Measurements from ENCODE around the gene AFDN. TPM values are rescaled to one million over a fixed set of nuclear protein-coding genes. Genes with fewer than 3 reads are reported as not detected.

The AFDN gene
- total and polyA plus RNA-seq, 2 experiments from 2014 or later = 130 to 198 TPM

DNA sequence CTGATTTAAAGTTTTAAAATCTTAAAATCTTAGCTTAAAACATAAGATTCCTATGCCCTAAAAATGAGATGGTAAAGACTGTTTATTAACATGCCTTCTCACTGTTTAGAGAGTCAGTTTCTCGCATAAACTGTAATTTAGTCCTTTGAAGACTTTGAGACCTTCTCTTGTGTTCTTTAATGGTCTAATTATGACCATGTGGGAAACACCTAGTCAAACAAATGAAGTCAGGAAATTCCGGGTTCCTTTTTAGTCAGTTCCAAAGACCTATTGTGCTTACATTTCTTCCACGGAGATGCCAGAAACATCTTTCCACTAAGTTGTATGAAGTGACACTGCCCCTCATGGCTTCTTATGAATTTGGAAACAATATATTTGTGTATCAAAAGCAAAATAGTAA lies 106.6 kb downstream of the AFDN start:
- Histone ChIP-seq H3K79me2 (peaks cover 37% of the 10 kb centered on the region), H3K4me3 (no peak overlapping the region), H3K27ac (peak overlapping the region; percentile 83), H3K27me3 (no peaks in the 10 kb centered on the region), H2AFZ (no peak overlapping the region), H3K9me3 (ENCODE audit: low read depth) (no peaks in the 10 kb centered on the region), H3K36me3 (replicated peaks; ENCODE audit: insufficient read depth, low read depth) (no peaks in the 10 kb centered on the region), H3K4me1 (ENCODE audit: insufficient read depth) (peaks cover 28% of the 10 kb centered on the region), H3K4me2 (peak overlapping the region; percentile 53), H3K9me2 (replicated peaks; ENCODE audit: insufficient read depth) (no peaks in the 10 kb centered on the region), H4K20me1 (ENCODE audit: insufficient read depth, poor library complexity, severe bottlenecking) (no peaks in the 10 kb centered on the region)
- WGBS (ENCODE audit: low lambda C conversion rate, missing lambda C conversion rate) = 43% methylated on average over 3 of the region's 3 CpGs
- DNase-seq (ENCODE audit: low spot score) = no peak
- TF ChIP-seq, protein P1, sequence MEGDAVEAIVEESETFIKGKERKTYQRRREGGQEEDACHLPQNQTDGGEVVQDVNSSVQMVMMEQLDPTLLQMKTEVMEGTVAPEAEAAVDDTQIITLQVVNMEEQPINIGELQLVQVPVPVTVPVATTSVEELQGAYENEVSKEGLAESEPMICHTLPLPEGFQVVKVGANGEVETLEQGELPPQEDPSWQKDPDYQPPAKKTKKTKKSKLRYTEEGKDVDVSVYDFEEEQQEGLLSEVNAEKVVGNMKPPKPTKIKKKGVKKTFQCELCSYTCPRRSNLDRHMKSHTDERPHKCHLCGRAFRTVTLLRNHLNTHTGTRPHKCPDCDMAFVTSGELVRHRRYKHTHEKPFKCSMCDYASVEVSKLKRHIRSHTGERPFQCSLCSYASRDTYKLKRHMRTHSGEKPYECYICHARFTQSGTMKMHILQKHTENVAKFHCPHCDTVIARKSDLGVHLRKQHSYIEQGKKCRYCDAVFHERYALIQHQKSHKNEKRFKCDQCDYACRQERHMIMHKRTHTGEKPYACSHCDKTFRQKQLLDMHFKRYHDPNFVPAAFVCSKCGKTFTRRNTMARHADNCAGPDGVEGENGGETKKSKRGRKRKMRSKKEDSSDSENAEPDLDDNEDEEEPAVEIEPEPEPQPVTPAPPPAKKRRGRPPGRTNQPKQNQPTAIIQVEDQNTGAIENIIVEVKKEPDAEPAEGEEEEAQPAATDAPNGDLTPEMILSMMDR (IDR thresholded peaks at IDR 0.05; ENCODE audit: poor library complexity) = no peak
- TF ChIP-seq EZH2 (IDR thresholded peaks at IDR 0.05; ENCODE audit: borderline replicate concordance) = no peak
- no peak for TF ChIP-seq EZH2phosphoT487 (IDR thresholded peaks at IDR 0.05; ENCODE audit: low read depth, severe bottlenecking, unreplicated experiment)

DNA sequence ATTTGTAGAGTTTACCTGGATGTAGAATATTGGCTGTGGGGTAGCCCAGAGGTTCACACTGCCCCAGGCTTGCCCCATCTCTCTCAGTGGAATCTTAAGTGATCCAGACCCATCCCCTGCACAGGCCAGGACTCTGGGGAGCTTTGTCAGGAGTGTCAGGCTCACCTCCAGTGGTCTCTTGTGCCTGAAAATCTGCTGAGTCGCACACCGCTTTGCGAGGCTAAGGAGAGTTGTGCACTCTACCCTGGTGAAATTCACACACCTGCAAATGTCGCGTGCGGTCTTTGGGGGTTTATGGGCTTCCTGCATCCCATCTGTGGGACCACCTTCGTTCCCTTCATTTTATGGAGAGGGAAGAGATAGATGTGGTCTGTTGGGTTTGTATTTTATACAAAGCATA lies 107.1 kb downstream of the AFDN start:
- no peaks in the 10 kb centered on the region for H3K36me3 ChIP-seq (replicated peaks; ENCODE audit: insufficient read depth, low read depth)
- H3K4me2 ChIP-seq = peak overlapping the region; percentile 53
- H3K27ac ChIP-seq = peak overlapping the region; percentile 83
- H3K9me2 ChIP-seq (replicated peaks; ENCODE audit: insufficient read depth) = no peaks in the 10 kb centered on the region
- TF ChIP-seq EZH2 (IDR thresholded peaks at IDR 0.05; ENCODE audit: borderline replicate concordance) (no peak), EZH2phosphoT487 (IDR thresholded peaks at IDR 0.05; ENCODE audit: low read depth, severe bottlenecking, unreplicated experiment) (no peak)
- TF ChIP-seq, protein P1 (IDR thresholded peaks at IDR 0.05; ENCODE audit: poor library complexity) = no peak
- H4K20me1 ChIP-seq (ENCODE audit: insufficient read depth, poor library complexity, severe bottlenecking) = no peaks in the 10 kb centered on the region
- H3K9me3 ChIP-seq (ENCODE audit: low read depth) = no peaks in the 10 kb centered on the region
- H3K4me3 ChIP-seq = no peak overlapping the region
- no peak overlapping the region for H2AFZ ChIP-seq
- peaks cover 28% of the 10 kb centered on the region for H3K4me1 ChIP-seq (ENCODE audit: insufficient read depth)
- H3K79me2 ChIP-seq = peaks cover 40% of the 10 kb centered on the region
- no peaks in the 10 kb centered on the region for H3K27me3 ChIP-seq
- 93% methylated on average over 7 of the region's 7 CpGs for WGBS (ENCODE audit: low lambda C conversion rate, missing lambda C conversion rate)
- DNase-seq (ENCODE audit: low spot score) = no peak

DNA sequence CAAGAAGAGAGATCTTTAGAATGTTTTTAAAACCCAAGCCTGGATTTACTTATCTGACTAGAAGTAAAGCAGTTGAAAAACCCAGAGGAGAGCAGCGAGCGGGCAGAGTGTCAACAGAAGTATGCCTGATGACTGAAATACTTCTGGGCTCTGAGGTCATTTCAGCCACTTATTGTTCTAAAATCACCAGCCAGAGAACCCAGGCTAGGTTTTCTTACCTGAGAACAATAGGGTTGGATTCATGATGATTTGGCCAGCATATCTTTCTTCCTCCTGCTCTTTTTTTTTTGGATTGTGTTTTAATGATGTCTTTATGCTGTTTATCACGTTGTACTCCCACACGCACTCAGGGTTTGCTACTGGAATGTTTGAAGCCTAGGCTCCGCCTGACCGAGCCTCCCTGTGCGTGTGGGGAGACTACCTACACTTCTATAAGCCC lies 107.7 kb downstream of the AFDN start:
- no peaks in the 10 kb centered on the region for H4K20me1 ChIP-seq (ENCODE audit: insufficient read depth, poor library complexity, severe bottlenecking)
- no peak for TF ChIP-seq EZH2phosphoT487 (IDR thresholded peaks at IDR 0.05; ENCODE audit: low read depth, severe bottlenecking, unreplicated experiment)
- TF ChIP-seq, protein P1 (IDR thresholded peaks at IDR 0.05; ENCODE audit: poor library complexity) = no peak
- TF ChIP-seq EZH2 (IDR thresholded peaks at IDR 0.05; ENCODE audit: borderline replicate concordance) = no peak
- H3K27ac ChIP-seq = peak overlapping the region; percentile 83
- WGBS (ENCODE audit: low lambda C conversion rate, missing lambda C conversion rate) = 67% methylated on average over 7 of the region's 7 CpGs
- no peaks in the 10 kb centered on the region for H3K36me3 ChIP-seq (replicated peaks; ENCODE audit: insufficient read depth, low read depth)
- H3K9me2 ChIP-seq (replicated peaks; ENCODE audit: insufficient read depth) = no peaks in the 10 kb centered on the region
- no peaks in the 10 kb centered on the region for H3K27me3 ChIP-seq
- H3K4me3 ChIP-seq = no peak overlapping the region
- H3K9me3 ChIP-seq (ENCODE audit: low read depth) = no peaks in the 10 kb centered on the region
- peak; percentile 58 for DNase-seq (ENCODE audit: low spot score)
- peaks cover 28% of the 10 kb centered on the region for H3K4me1 ChIP-seq (ENCODE audit: insufficient read depth)
- H3K4me2 ChIP-seq = peak overlapping the region; percentile 53
- no peak overlapping the region for H2AFZ ChIP-seq
- H3K79me2 ChIP-seq = peaks cover 42% of the 10 kb centered on the region

DNA sequence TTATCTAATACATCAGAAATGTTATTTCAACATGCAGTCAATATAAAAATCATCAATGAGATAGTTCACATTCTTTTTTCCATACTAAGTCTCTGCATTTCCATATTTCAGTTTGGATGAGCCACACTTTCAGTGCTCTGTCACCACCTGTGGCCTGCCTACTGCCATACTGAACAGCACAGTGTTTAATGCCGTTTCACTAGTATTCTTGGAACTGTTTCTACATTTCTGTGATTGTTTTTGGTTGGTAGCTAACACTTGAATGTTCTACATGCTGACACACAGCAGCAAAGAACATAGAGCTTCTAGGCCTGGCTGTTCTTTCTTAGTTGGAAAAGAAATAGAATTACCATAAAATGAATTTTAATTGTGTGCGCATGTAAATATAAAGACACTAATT lies 109.3 kb downstream of the AFDN start:
- Histone ChIP-seq H3K4me2 (no peak overlapping the region), H3K27ac (no peak overlapping the region), H3K36me3 (replicated peaks; ENCODE audit: insufficient read depth, low read depth) (no peaks in the 10 kb centered on the region), H3K79me2 (peaks cover 46% of the 10 kb centered on the region), H3K9me3 (ENCODE audit: low read depth) (no peaks in the 10 kb centered on the region), H2AFZ (no peak overlapping the region), H3K27me3 (no peaks in the 10 kb centered on the region), H3K4me1 (ENCODE audit: insufficient read depth) (peaks cover 26% of the 10 kb centered on the region), H4K20me1 (ENCODE audit: insufficient read depth, poor library complexity, severe bottlenecking) (no peaks in the 10 kb centered on the region), H3K9me2 (replicated peaks; ENCODE audit: insufficient read depth) (no peaks in the 10 kb centered on the region), H3K4me3 (no peak overlapping the region)
- TF ChIP-seq EZH2 (IDR thresholded peaks at IDR 0.05; ENCODE audit: borderline replicate concordance) (no peak), EZH2phosphoT487 (IDR thresholded peaks at IDR 0.05; ENCODE audit: low read depth, severe bottlenecking, unreplicated experiment) (no peak)
- TF ChIP-seq, protein P1 (IDR thresholded peaks at IDR 0.05; ENCODE audit: poor library complexity) = no peak
- DNase-seq (ENCODE audit: low spot score) = no peak
- WGBS (ENCODE audit: low lambda C conversion rate, missing lambda C conversion rate) = 95% methylated on average over 2 of the region's 2 CpGs
